ENCODE results near the gene AUP1. TPM values are rescaled to one million over a fixed set of nuclear protein-coding genes. Genes with fewer than 3 reads are reported as not detected.
A peak's percentile ranks its signal among the peaks of the same experiment; 100 is the strongest.

The AUP1 gene
- total and polyA plus RNA-seq, 9 of the 15 experiments (the other 6 are each of a cell fraction or from before 2014, with no cell fraction given): 70.7 to 245 (median 165) TPM

DNA sequence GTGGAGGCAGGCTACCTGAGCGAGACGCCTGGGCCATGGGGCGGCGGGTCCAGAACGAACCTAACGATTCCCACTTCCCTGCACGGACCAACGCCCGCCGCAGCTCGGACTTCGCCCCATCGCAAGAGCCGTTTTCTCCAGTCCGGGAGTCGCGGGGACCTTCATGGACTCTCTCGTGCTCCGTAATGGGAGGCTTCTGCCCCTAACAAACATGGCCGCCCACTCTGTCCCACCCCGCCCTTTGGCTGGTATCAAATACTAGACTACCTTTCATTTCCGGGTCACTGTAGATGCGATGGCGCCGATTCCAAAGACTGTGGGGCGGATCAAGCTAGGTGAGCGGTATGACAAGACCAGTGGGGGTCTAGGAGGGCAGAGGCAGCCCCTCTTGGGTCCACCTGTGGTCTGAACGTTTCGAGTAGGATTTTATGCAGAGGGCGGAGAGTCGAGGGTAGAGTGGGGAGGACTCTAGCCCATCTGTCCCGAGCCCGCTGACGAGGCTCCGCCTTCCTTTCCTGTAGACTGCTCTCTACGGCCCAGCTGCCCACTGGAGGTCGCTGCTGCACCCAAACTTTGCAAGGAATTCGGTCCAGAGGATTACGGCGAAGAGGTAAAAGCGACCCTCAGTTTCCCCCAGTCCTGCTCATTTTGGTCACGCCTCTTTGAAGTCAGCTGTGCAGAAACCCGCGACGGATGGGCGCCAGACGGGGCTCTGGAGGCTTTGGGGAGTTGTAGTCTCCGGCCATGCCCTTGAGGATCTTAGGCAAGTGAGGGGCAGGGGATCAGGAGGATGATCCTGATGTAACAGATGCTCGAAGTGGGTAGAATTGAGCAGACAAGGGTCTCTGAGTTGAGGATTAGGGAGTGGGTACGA lies 46.5 kb downstream of the AUP1 start, which contains the start of the genes CCDC142 and TTC31 (continued):
- TF ChIP-seq HNRNPH1 (optimal IDR thresholded peaks at IDR 0.05; ENCODE audit: low read depth, low read length): no peak
- TF ChIP-seq ETV6 (IDR thresholded peaks at IDR 0.05; ENCODE audit: borderline replicate concordance in 1 of 2, low read depth in 2 of 2, low read length in 1 of 2): no peak
- TF ChIP-seq ETV6 (CRISPR knock-in tag; IDR thresholded peaks at IDR 0.05; ENCODE audit: borderline replicate concordance): 0 out of 2 replicates have a peak, but pooled peaks have one; percentile 42
- TF ChIP-seq CREB1 (IDR thresholded peaks at IDR 0.05): peak; percentile 42; the same call in 1 of the 2 replicates
- peak; percentile 64 for TF ChIP-seq CREB1 (CRISPR knock-in tag; IDR thresholded peaks at IDR 0.05)
- TF ChIP-seq NR2C1 (IDR thresholded peaks at IDR 0.05): peak; percentile 100
- TF ChIP-seq NR2C1 (tag; IDR thresholded peaks at IDR 0.05): peak; percentile 100
- TF ChIP-seq HDAC6 (IDR thresholded peaks at IDR 0.05; ENCODE audit: low read depth, low read length): no peak
- TF ChIP-seq, protein P1, sequence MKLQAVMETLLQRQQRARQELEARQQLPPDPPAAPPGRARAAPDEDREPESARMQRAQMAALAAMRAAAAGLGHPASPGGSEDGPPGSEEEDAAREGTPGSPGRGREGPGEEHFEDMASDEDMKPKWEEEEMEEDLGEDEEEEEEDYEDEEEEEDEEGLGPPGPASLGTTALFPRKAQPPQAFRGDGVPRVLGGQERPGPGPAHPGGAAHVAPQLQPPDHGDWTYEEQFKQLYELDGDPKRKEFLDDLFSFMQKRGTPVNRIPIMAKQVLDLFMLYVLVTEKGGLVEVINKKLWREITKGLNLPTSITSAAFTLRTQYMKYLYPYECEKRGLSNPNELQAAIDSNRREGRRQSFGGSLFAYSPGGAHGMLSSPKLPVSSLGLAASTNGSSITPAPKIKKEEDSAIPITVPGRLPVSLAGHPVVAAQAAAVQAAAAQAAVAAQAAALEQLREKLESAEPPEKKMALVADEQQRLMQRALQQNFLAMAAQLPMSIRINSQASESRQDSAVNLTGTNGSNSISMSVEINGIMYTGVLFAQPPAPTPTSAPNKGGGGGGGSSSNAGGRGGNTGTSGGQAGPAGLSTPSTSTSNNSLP (IDR thresholded peaks at IDR 0.05; ENCODE audit: borderline replicate concordance, low read depth, low read length): 0 out of 2 replicates have a peak, but pooled peaks have one; percentile 48
- peak; percentile 7 to 64; a peak in 1 of 4 replicates for TF ChIP-seq TBL1XR1 (IDR thresholded peaks at IDR 0.05; ENCODE audit: low read length in 2 of 2)
- TF ChIP-seq KLF16 (IDR thresholded peaks at IDR 0.05): peak; percentile 64; the same call in 1 of the 2 replicates
- TF ChIP-seq, protein P2, sequence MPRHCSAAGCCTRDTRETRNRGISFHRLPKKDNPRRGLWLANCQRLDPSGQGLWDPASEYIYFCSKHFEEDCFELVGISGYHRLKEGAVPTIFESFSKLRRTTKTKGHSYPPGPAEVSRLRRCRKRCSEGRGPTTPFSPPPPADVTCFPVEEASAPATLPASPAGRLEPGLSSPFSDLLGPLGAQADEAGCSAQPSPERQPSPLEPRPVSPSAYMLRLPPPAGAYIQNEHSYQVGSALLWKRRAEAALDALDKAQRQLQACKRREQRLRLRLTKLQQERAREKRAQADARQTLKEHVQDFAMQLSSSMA (CRISPR knock-in tag; IDR thresholded peaks at IDR 0.05): peak; percentile 13; the same call in 1 of the 2 replicates
- TF ChIP-seq RBBP5 (IDR thresholded peaks at IDR 0.05; ENCODE audit: borderline replicate concordance, insufficient read depth, low read length, poor library complexity, severe bottlenecking): peak; percentile 54
- TF ChIP-seq PML (IDR thresholded peaks at IDR 0.05; ENCODE audit: low read length): peak; percentile 68
- peak; percentile 88 for TF ChIP-seq BRD9 (IDR thresholded peaks at IDR 0.05; ENCODE audit: low read depth, partially characterized antibody)
- TF ChIP-seq CREM (IDR thresholded peaks at IDR 0.05; ENCODE audit: low read depth): peak; percentile 71
- peak; percentile 88 for TF ChIP-seq SUPT5H (IDR thresholded peaks at IDR 0.05)
- 0 out of 2 replicates have a peak, but pooled peaks have one; percentile 44 for TF ChIP-seq TARDBP (IDR thresholded peaks at IDR 0.05)
- TF ChIP-seq MBD2 (IDR thresholded peaks at IDR 0.05; ENCODE audit: borderline replicate concordance, low read depth): peak; percentile 93
- TF ChIP-seq NFE2 (IDR thresholded peaks at IDR 0.05; ENCODE audit: low read depth): 0 out of 2 replicates have a peak, but pooled peaks have one; percentile 35
- TF ChIP-seq DNMT1 (IDR thresholded peaks at IDR 0.05): peak; percentile 77; the same call in 1 of the 2 replicates
- TF ChIP-seq ZNF766 (CRISPR knock-in tag; conservative IDR thresholded peaks at IDR 0.05): 0 out of 2 replicates have a peak, but pooled peaks have one; percentile 42
- TF ChIP-seq CXXC5 (CRISPR knock-in tag; IDR thresholded peaks at IDR 0.05): 0 out of 2 replicates have a peak, but pooled peaks have one; percentile 59
- peak; percentile 82 for TF ChIP-seq TAF7 (tag; IDR thresholded peaks at IDR 0.05)

All from K562 (cell line).